Stomach (tissue), 4 donors: Measurements from ENCODE around the gene DCHS2.

ENCODE experiments used
- CTCF ChIP-seq, 7 experiments: fragments of 450-650 bp in 4 of 7; fragments of 200-600 bp in 3 of 7; sonication (generic) in 3 of 7; IDR thresholded peaks; one replicate each; pipeline ENCODE4 v1.5.1; 2016 to 2019; ENCODE audit warnings: antibody characterized with exemption in 7 of 7, control low read depth in 2 of 7, mild to moderate bottlenecking in 1 of 7
- EP300 ChIP-seq: sonication (generic); formaldehyde crosslinking; IDR thresholded peaks from one replicate; pipeline ENCODE4 v1.6.1; 2017; ENCODE audit warnings: antibody characterized with exemption
- POLR2A ChIP-seq, 4 donors: fragments of 450-650 bp; IDR thresholded peaks; one replicate each; pipeline ENCODE4 v1.6.1; 2016; ENCODE audit warnings: antibody characterized with exemption in 4 of 4, control low read depth in 2 of 4, mild to moderate bottlenecking in 1 of 4, moderate library complexity in 1 of 4

GRCh38 chr4:154425514-154425913, 66.1 kb downstream of the DCHS2 start:
- TF ChIP-seq CTCF (IDR thresholded peaks at IDR 0.05) (no peak), POLR2A (IDR thresholded peaks at IDR 0.05) (no peak), EP300 (no peak)
